K562 (cell line): ENCODE measurements around the gene CPPED1. TPM values are rescaled to one million over a fixed set of nuclear protein-coding genes. Genes with fewer than 3 reads are reported as not detected.

Source experiments
- ATAC-seq: fragments of 200-7000 bp; cut with Tn5 transposase; 3 replicates; pipeline ENCODE4 v1.9.1; 2020; ENCODE audit warnings: moderate library complexity
- BruUV-seq: library from RNA; stranded (reverse); fragments of 400-500 nt; replicated peaks from 2 replicates; lab custom pipeline; 2021; lab: Mats Ljungman, UMichigan
- CTCF ChIA-PET: fragments of 300-600 bp; formaldehyde crosslinking; extraction: SDS; loops from one replicate; lab custom pipeline; 2021; ENCODE audit warnings: low intra/inter-chr PET ratio; lab: Yijun Ruan, JAX
- POLR2A ChIA-PET: fragments of 300-600, 350-650 bp; sonication (Branson Sonifier 250); formaldehyde crosslinking; extraction: SDS; loops from one replicate; lab custom pipeline; 2021; ENCODE audit warnings: antibody characterized with exemption, inconsistent platforms; lab: Yijun Ruan, JAX
- DNase-seq, 4 experiments: peaks; one replicate each; pipeline versions ENCODE4 v3.0.0 to v3.0.0-alpha.2; 2011 to 2018; ENCODE audit warnings: low spot score in 3 of 4, mixed read lengths in 3 of 4; ENCODE audit errors: extremely low read depth in 1 of 4
- FAIRE-seq: peaks from 2 replicates; lab custom pipeline; 2011; peaks lifted over from hg19 to GRCh38; lab: Jason Lieb, UNC
- H2AFZ ChIP-seq: 2 replicates; pipeline ENCODE4 v1.6.0; 2011; ENCODE audit warnings: low read depth, low read length, control low read depth, inconsistent platforms
- H3K27ac ChIP-seq: fragments of 200-600 bp; 3 replicates; pipeline ENCODE4 v1.8.0; 2011; ENCODE audit warnings: low read depth, mild to moderate bottlenecking, control low read depth, inconsistent platforms, low read length, moderate library complexity, mixed read lengths; ENCODE audit errors: extremely low read depth
- H3K27me3 ChIP-seq, 2 experiments: fragments of 300-600 bp in 1 of 2; 2 replicates in 1 of 2; 3 replicates in 1 of 2; pipeline versions ENCODE4 v1.6.0 to v1.8.0; 2011; ENCODE audit warnings: inconsistent platforms in 2 of 2, low read length in 2 of 2, mild to moderate bottlenecking in 1 of 2, mixed read lengths in 1 of 2, moderate library complexity in 1 of 2; ENCODE audit not compliant: control insufficient read depth in 2 of 2, insufficient read depth in 2 of 2
- H3K36me3 ChIP-seq: fragments of 300-600 bp; 3 replicates; pipeline ENCODE4 v1.8.0; 2011; ENCODE audit warnings: mild to moderate bottlenecking, low read length, inconsistent platforms; ENCODE audit not compliant: control insufficient read depth, insufficient read depth
- H3K4me1 ChIP-seq, 2 experiments: fragments of 200-600 bp in 1 of 2; replicated peaks in 1 of 2; 2 replicates in 1 of 2; 3 replicates in 1 of 2; pipeline versions ENCODE4 v1.5.1 to v1.8.0; 2011; ENCODE audit warnings: inconsistent platforms in 2 of 2, low read length in 2 of 2, mild to moderate bottlenecking in 1 of 2, mixed read lengths in 1 of 2, moderate library complexity in 1 of 2; ENCODE audit not compliant: control insufficient read depth in 2 of 2, insufficient read depth in 2 of 2
- H3K4me2 ChIP-seq: 2 replicates; pipeline ENCODE4 v1.6.1; 2011; ENCODE audit warnings: low read length, control low read depth, inconsistent platforms, mixed read lengths; ENCODE audit not compliant: insufficient read depth
- H3K4me3 ChIP-seq: fragments of 200-600 bp; sonication (generic), shearing (Covaris generic); 2 replicates; pipeline ENCODE4 v1.5.1; 2016; ENCODE audit warnings: control low read depth, inconsistent platforms
- H3K79me2 ChIP-seq: fragments of 200-600 bp; 3 replicates; pipeline ENCODE4 v1.8.0; 2011; ENCODE audit warnings: low read length, inconsistent platforms; ENCODE audit not compliant: control insufficient read depth, insufficient read depth
- H3K9ac ChIP-seq, 2 experiments: 2 replicates each; pipeline versions ENCODE4 v1.6.0 to v1.6.1; 2011; ENCODE audit warnings: low read depth in 2 of 2, low read length in 2 of 2, control low read depth in 1 of 2, inconsistent platforms in 1 of 2, mild to moderate bottlenecking in 1 of 2, mixed read lengths in 1 of 2; ENCODE audit not compliant: insufficient read depth in 1 of 2
- H3K9me1 ChIP-seq: one replicate; pipeline ENCODE4 v1.6.0; 2011; ENCODE audit warnings: inconsistent platforms, mild to moderate bottlenecking, low read length, moderate library complexity; ENCODE audit not compliant: control insufficient read depth, insufficient read depth
- H3K9me3 ChIP-seq: replicated peaks from 2 replicates; pipeline ENCODE4 v1.5.1; 2011; ENCODE audit warnings: low read depth, low read length, inconsistent platforms; ENCODE audit not compliant: control insufficient read depth, insufficient read depth
- H4K20me1 ChIP-seq: replicated peaks from 2 replicates; pipeline ENCODE4 v1.6.1; 2011; ENCODE audit warnings: low read length, inconsistent platforms, mixed read lengths; ENCODE audit not compliant: control insufficient read depth, insufficient read depth
- BACH1 ChIP-seq: fragments of 200-800 bp; sonication (Bioruptor generic); IDR thresholded peaks from 2 replicates; pipeline ENCODE4 v1.6.1; 2016; ENCODE audit warnings: missing genetic modification characterization, missing compliant biosample characterization
- CBFA2T3 ChIP-seq: fragments of 450-650 bp; IDR thresholded peaks from 2 replicates; pipeline ENCODE4 v1.6.1; 2017
- CREM ChIP-seq: IDR thresholded peaks from 2 replicates; pipeline ENCODE4 v1.6.1; 2014; ENCODE audit warnings: antibody characterized with exemption, low read depth
- ERF ChIP-seq: fragments of 450-650 bp; formaldehyde crosslinking; IDR thresholded peaks from 2 replicates; pipeline ENCODE4 v1.4.0; 2020; ENCODE audit warnings: mild to moderate bottlenecking, mixed read lengths
- ETS2 ChIP-seq: IDR thresholded peaks from 2 replicates; pipeline ENCODE4 v1.6.1; 2016; ENCODE audit warnings: borderline replicate concordance, missing genetic modification characterization, mild to moderate bottlenecking, moderate library complexity, missing compliant biosample characterization; ENCODE audit not compliant: poor library complexity, severe bottlenecking
- GABPA ChIP-seq: fragments of 200-800 bp; sonication (Bioruptor generic); conservative IDR thresholded peaks from 2 replicates; pipeline ENCODE4 v1.6.1; 2016; ENCODE audit warnings: low read depth, missing genetic modification characterization, missing compliant biosample characterization
- MCM3 ChIP-seq: fragments of 450-650 bp; IDR thresholded peaks from 2 replicates; pipeline ENCODE4 v1.6.1; 2016
- NCOR1 ChIP-seq: fragments of 450-650 bp; IDR thresholded peaks from 2 replicates; pipeline ENCODE4 v1.6.1; 2016; ENCODE audit warnings: mild to moderate bottlenecking, moderate library complexity
- PTTG1 ChIP-seq: fragments of 450-650 bp; IDR thresholded peaks from 2 replicates; pipeline ENCODE4 v1.6.1; 2016; ENCODE audit warnings: low read depth, mild to moderate bottlenecking, missing genetic modification characterization, missing compliant biosample characterization
- SMARCB1 ChIP-seq: IDR thresholded peaks from 2 replicates; pipeline ENCODE4 v1.6.1; 2011; ENCODE audit warnings: improper control_type of control experiment, low read depth; ENCODE audit not compliant: insufficient read length
- SREBF2 ChIP-seq: sonication (generic); formaldehyde crosslinking; IDR thresholded peaks from 2 replicates; pipeline ENCODE4 v1.4.0; 2020; ENCODE audit warnings: mild to moderate bottlenecking, missing genetic modification reagents
- TAL1 ChIP-seq: fragments of 450-650 bp; IDR thresholded peaks from 2 replicates; pipeline ENCODE4 v1.6.1; 2016; ENCODE audit warnings: mild to moderate bottlenecking
- TOE1 ChIP-seq, 2 experiments: fragments of 450-650 bp in 1 of 2; sonication (generic) in 1 of 2; formaldehyde crosslinking in 1 of 2; IDR thresholded peaks; 2 replicates each; pipeline versions ENCODE4 v1.7.1 to v1.8.0; 2016 to 2022; ENCODE audit warnings: borderline replicate concordance in 2 of 2, mild to moderate bottlenecking in 2 of 2, antibody characterized with exemption in 1 of 2, inconsistent platforms in 1 of 2, low read depth in 1 of 2, missing genetic modification reagents in 1 of 2, moderate library complexity in 1 of 2
- USF1 ChIP-seq: sonication (generic); formaldehyde crosslinking; IDR thresholded peaks from 2 replicates; pipeline ENCODE4 v1.9.0; 2022; ENCODE audit warnings: mild to moderate bottlenecking, missing genetic modification reagents
- USF2 ChIP-seq: sonication (generic); formaldehyde crosslinking; IDR thresholded peaks from 2 replicates; pipeline ENCODE4 v1.5.0; 2020; ENCODE audit warnings: missing genetic modification reagents
- ZBTB17 ChIP-seq: fragments of 450-650 bp; formaldehyde crosslinking; IDR thresholded peaks from 2 replicates; pipeline ENCODE4 v1.4.0; 2020; ENCODE audit warnings: mild to moderate bottlenecking
- ZEB2 ChIP-seq: fragments of 450-650 bp; IDR thresholded peaks from 2 replicates; pipeline ENCODE4 v1.6.1; 2016
- ZNF134 ChIP-seq: fragments of 250-450 bp; sonication (Bioruptor Pico); conservative IDR thresholded peaks from 2 replicates; pipeline ENCODE4 v1.4.0; 2020
- ZNF639 ChIP-seq, 2 experiments: fragments of 200-800 bp in 1 of 2; sonication (Bioruptor generic) in 1 of 2; sonication (generic) in 1 of 2; formaldehyde crosslinking in 1 of 2; IDR thresholded peaks in 1 of 2; conservative IDR thresholded peaks in 1 of 2; 2 replicates each; pipeline versions ENCODE4 v1.5.0 to v1.6.1; 2016 to 2020; ENCODE audit warnings: missing compliant biosample characterization in 1 of 2, missing genetic modification characterization in 1 of 2, missing genetic modification reagents in 1 of 2
- WGBS: fragments of 100-300 bp; shearing (Covaris generic); methylation state at CpG from one replicate; pipeline ENCODE4 v1.1.6; 2016; ENCODE audit warnings: low coverage, mixed read lengths; ENCODE audit not compliant: insufficient coverage; ENCODE audit errors: missing lambda C conversion rate; 5-methylcytosine and 5-hydroxymethylcytosine counted together
- in situ Hi-C: fragments of 300-500 bp; cut with MboI; formaldehyde crosslinking; loops from 4 replicates; pipeline ENCODE4 v1.15.0; 2018; ENCODE audit warnings: inconsistent platforms, mixed read lengths
- intact Hi-C: fragments of 100-400 bp; cut with micrococcal nuclease; formaldehyde crosslinking; loops from 2 replicates; pipeline ENCODE4 v1.14.2; 2022
- polyA plus RNA-seq, 8 experiments: library from polyadenylated mRNA; depleted of rRNA in 4 of 8; stranded (reverse) in 5 of 8; unstranded in 3 of 8; fragments of >200 nt; fragmentation: Nextera tagmentation in 2 of 8; fragmentation: Illumina TruSeq in 1 of 8; extraction: Ambion mirVana in 2 of 8; extraction: Trizol in 1 of 8; gene quantifications; 2 replicates each; pipeline versions ENCODE4 v1.2.1 to v1.2.3, GENCODE V29; 2011 to 2014; ENCODE audit warnings: inconsistent platforms in 1 of 8, missing spikeins in 1 of 8
- total RNA-seq, 7 experiments: library from RNA; depleted of rRNA in 6 of 7; stranded (reverse); fragments of >200 nt in 6 of 7; fragmentation: Illumina TruSeq in 2 of 7; extraction: Trizol in 2 of 7; gene quantifications; 2 replicates each; pipeline versions ENCODE4 v1.2.1 to v1.2.3, GENCODE V29; 2011 to 2021; ENCODE audit warnings: low replicate concordance in 1 of 7

The CPPED1 gene
- total and polyA plus RNA-seq, 9 of the 15 experiments (the other 6 are each of a cell fraction or from before 2014, with no cell fraction given), result 7.5 to 25.7 (median 16.9) TPM

- peaks cover 4 to 11% of the 10 kb centered on the region in 2 experiments; a peak in 4 of 5 replicates for H3K4me1 ChIP-seq
- H3K79me2 ChIP-seq, result no peaks in the 10 kb centered on the region
- peak overlapping the region; percentile 61; the same call in 2 of the 3 replicates for H3K27ac ChIP-seq
- H3K36me3 ChIP-seq, result no peaks in the 10 kb centered on the region
- H3K9me1 ChIP-seq, result no peaks in the 10 kb centered on the region
- no peak overlapping the region for H3K4me3 ChIP-seq
- DNase-seq, result peak in 1 of 4 experiments; percentile 34
- BruUV-seq, result no TSS peak
- no peaks in the 10 kb centered on the region for H4K20me1 ChIP-seq
- H3K9ac ChIP-seq, result peak overlapping the region in 1 of 2 experiments; percentile 32; a peak in 1 of 4 replicates
- no peaks in the 10 kb centered on the region; a peak in 1 of 5 replicates for H3K27me3 ChIP-seq
- H3K9me3 ChIP-seq, result no peaks in the 10 kb centered on the region
- WGBS, result 6% methylated on average over 10 of the region's 10 CpGs
- peak overlapping the region; percentile 61 for H3K4me2 ChIP-seq
- in situ Hi-C loops (no loop called here), intact Hi-C loops (no loop called here)
- ChIA-PET CTCF (no interaction called here), POLR2A (interaction anchor here (0.6 kb wide), 1 partner anchor 43 kb away, joined by 5 read pairs; no protein-coding TSS in a partner anchor)
- peak overlapping the region; percentile 14; the same call in 1 of the 2 replicates for H2AFZ ChIP-seq
- FAIRE-seq, result peak; percentile 68
- ATAC-seq, result no peak
- TF ChIP-seq SMARCB1 (no peak), SREBF2 (CRISPR knock-in tag) (no peak), TOE1 (IDR thresholded peaks at IDR 0.05; ENCODE audit: borderline replicate concordance) (no peak), TOE1 (CRISPR knock-in tag; IDR thresholded peaks at IDR 0.05; ENCODE audit: borderline replicate concordance, low read depth) (no peak), GABPA (peak; percentile 26), ERF (CRISPR knock-in tag) (no peak), ZNF639 (CRISPR knock-in tag; conservative IDR thresholded peaks at IDR 0.05 in 1 of 2, IDR thresholded peaks at IDR 0.05 in 1 of 2) (0 out of 4 replicates have a peak, but pooled peaks of 1 of the 2 experiments have one; percentile 46), USF1 (peak; percentile 82), TAL1 (peak; percentile 52), ZNF134 (no peak), PTTG1 (no peak), CREM (peak; percentile 33; the same call in 1 of the 2 replicates), NCOR1 (peak; percentile 39), ZBTB17 (peak; percentile 56), BACH1 (tag) (peak; percentile 23; the same call in 1 of the 2 replicates), USF2 (peak; percentile 65), ZEB2 (peak; percentile 48; the same call in 1 of the 2 replicates), MCM3 (no peak), ETS2 (tag) (no peak), CBFA2T3 (peak; percentile 77)
These were observed 157.0 kb downstream of the CPPED1 start for GRCh38 chr16:12646490-12647274.
